Suprapubic skin (tissue), 4 donors: ENCODE measurements around the gene CHCHD5.

Experiments used
- EP300 ChIP-seq: sonication (generic); formaldehyde crosslinking; IDR thresholded peaks from one replicate; pipeline ENCODE4 v1.6.1; 2017; ENCODE audit warnings: antibody characterized with exemption
- POLR2A ChIP-seq, 2 donors: fragments of 450-650 bp; IDR thresholded peaks; one replicate each; pipeline ENCODE4 v1.6.1; 2017; ENCODE audit warnings: antibody characterized with exemption in 2 of 2, mild to moderate bottlenecking in 2 of 2, moderate library complexity in 2 of 2
- POLR2AphosphoS5 ChIP-seq, 3 donors: sonication (generic); formaldehyde crosslinking; IDR thresholded peaks; one replicate each; pipeline ENCODE4 v1.6.1; 2017; ENCODE audit warnings: antibody characterized with exemption in 3 of 3
- TF ChIP-seq, protein P1 (sequence below), 2 donors: fragments of 200-600 bp in 1 of 2; fragments of 450-650 bp in 1 of 2; sonication (generic) in 1 of 2; IDR thresholded peaks; one replicate each; pipeline ENCODE4 v1.5.1; 2016 to 2019; ENCODE audit warnings: antibody characterized with exemption in 2 of 2, mild to moderate bottlenecking in 1 of 2, moderate library complexity in 1 of 2

DNA sequence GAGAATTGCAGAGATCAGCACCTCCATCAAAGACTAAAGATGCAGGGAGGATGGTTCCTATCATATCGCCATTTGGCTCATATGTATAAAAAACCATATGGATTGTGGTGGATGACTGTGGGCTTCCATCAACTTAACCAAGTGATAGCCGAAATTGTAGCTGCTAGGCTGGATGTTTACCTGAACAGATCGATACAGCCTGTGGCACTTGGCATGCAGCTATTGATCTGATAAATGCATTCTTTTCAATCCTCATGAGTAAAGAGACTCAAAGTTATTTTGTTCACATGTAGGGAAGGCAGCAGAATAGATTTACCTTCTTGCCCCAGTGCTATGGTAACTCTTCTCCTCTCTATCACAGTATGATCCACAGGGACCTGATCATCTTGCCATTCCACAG is 18.5 kb downstream of the CHCHD5 start:
- no peak for TF ChIP-seq POLR2A (IDR thresholded peaks at IDR 0.05)
- TF ChIP-seq, protein P1, sequence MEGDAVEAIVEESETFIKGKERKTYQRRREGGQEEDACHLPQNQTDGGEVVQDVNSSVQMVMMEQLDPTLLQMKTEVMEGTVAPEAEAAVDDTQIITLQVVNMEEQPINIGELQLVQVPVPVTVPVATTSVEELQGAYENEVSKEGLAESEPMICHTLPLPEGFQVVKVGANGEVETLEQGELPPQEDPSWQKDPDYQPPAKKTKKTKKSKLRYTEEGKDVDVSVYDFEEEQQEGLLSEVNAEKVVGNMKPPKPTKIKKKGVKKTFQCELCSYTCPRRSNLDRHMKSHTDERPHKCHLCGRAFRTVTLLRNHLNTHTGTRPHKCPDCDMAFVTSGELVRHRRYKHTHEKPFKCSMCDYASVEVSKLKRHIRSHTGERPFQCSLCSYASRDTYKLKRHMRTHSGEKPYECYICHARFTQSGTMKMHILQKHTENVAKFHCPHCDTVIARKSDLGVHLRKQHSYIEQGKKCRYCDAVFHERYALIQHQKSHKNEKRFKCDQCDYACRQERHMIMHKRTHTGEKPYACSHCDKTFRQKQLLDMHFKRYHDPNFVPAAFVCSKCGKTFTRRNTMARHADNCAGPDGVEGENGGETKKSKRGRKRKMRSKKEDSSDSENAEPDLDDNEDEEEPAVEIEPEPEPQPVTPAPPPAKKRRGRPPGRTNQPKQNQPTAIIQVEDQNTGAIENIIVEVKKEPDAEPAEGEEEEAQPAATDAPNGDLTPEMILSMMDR (IDR thresholded peaks at IDR 0.05): no peak
- no peak for TF ChIP-seq EP300
- TF ChIP-seq POLR2AphosphoS5 (IDR thresholded peaks at IDR 0.05): no peak
